Lower lobe of right lung (tissue), 2 donors: Measurements from ENCODE around the gene ZKSCAN1. TPM values are rescaled to one million over a fixed set of nuclear protein-coding genes. Genes with fewer than 3 reads are reported as not detected.
"Not testable (repeated sequence)": the region's sequence is repeated elsewhere in the genome, so short reads cannot be mapped to it uniquely, and the experiment has no call there.

Experiments used
- ATAC-seq, 2 donors: fragments of 200-7000 bp; cut with Tn5 transposase; one replicate each; pipeline ENCODE4 v1.9.1; 2020 to 2022; ENCODE audit warnings: mild to moderate bottlenecking in 2 of 2, moderate library complexity in 2 of 2
- DNase-seq: peaks from one replicate; pipeline ENCODE4 v3.0.0-alpha.2; 2020
- H3K27ac ChIP-seq: fragments of 200-600 bp; one replicate; pipeline ENCODE4 v1.8.0; 2022
- H3K27me3 ChIP-seq: fragments of 200-600 bp; one replicate; pipeline ENCODE4 v1.8.0; 2022; ENCODE audit warnings: low read depth
- H3K36me3 ChIP-seq: fragments of 200-600 bp; one replicate; pipeline ENCODE4 v1.8.0; 2022; ENCODE audit warnings: mild to moderate bottlenecking
- H3K4me1 ChIP-seq: fragments of 200-600 bp; one replicate; pipeline ENCODE4 v1.8.0; 2022
- H3K4me3 ChIP-seq: fragments of 200-600 bp; one replicate; pipeline ENCODE4 v1.8.0; 2022; ENCODE audit warnings: mild to moderate bottlenecking
- H3K9me3 ChIP-seq: fragments of 200-600 bp; one replicate; pipeline ENCODE4 v1.8.0; 2022
- intact Hi-C: fragments of 100-400 bp; cut with DNase I; formaldehyde crosslinking; loops from one replicate; pipeline ENCODE4 v1.11.0; 2022
- total RNA-seq: library from RNA; stranded (reverse); fragmentation: NEBNext Ultra II Directional; extraction: Animal tissue kit (Norgen Biotek cat#: 25700); gene quantifications from one replicate; pipeline ENCODE4 v1.2.1, GENCODE V29; 2021
- TF ChIP-seq, protein P1 (sequence below): fragments of 200-600 bp; IDR thresholded peaks from one replicate; pipeline ENCODE4 v1.8.0; 2022; ENCODE audit warnings: antibody characterized with exemption, mild to moderate bottlenecking
- donor health status: DM: no; HTN: yes; CAD: no; lungs with severe emphysema.

ZKSCAN1 gene
- total RNA-seq, 1 donor from 2014 or later: 59.6 TPM

DNA sequence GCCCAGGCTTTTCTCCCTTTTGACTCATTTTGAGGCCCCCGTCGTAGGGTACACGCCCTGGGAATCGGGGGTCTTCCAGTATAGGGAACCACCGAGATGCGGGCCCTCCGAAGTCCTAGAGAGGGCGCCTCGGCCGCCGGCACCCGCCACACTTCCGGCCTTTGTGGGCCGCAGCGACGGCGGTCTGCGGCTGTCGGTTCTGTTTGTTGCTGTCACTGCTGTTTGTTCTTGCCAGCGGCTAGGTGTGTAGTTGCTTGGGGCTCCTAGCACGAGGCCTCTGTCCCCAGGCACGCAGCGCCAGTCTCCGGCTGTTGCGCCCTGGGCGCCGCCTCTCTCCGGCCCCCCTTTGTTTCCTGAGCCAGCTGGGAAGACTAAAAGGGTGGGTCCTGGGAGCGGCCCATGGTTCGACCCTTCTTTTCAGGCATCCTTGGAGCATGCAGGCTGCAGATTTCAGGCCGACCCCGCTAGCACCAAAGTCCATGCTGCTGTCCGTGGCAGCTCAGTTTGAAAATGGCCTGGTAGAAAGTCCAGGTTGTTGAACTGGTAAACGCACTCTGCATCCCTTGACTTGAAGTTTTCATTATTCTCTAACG, 17.8 kb upstream of the ZKSCAN1 start:
- DNase-seq (peak; percentile 68), ATAC-seq (peak; percentile 74 to 81)
- H3K4me1 ChIP-seq: peaks cover 24% of the 10 kb centered on the region
- no peaks in the 10 kb centered on the region for H3K9me3 ChIP-seq
- no peaks in the 10 kb centered on the region for H3K36me3 ChIP-seq
- H3K27ac ChIP-seq: peak overlapping the region; percentile 73
- intact Hi-C loops: no loop called here
- H3K27me3 ChIP-seq: no peaks in the 10 kb centered on the region
- peak overlapping the region; percentile 51 for H3K4me3 ChIP-seq
- TF ChIP-seq, protein P1, sequence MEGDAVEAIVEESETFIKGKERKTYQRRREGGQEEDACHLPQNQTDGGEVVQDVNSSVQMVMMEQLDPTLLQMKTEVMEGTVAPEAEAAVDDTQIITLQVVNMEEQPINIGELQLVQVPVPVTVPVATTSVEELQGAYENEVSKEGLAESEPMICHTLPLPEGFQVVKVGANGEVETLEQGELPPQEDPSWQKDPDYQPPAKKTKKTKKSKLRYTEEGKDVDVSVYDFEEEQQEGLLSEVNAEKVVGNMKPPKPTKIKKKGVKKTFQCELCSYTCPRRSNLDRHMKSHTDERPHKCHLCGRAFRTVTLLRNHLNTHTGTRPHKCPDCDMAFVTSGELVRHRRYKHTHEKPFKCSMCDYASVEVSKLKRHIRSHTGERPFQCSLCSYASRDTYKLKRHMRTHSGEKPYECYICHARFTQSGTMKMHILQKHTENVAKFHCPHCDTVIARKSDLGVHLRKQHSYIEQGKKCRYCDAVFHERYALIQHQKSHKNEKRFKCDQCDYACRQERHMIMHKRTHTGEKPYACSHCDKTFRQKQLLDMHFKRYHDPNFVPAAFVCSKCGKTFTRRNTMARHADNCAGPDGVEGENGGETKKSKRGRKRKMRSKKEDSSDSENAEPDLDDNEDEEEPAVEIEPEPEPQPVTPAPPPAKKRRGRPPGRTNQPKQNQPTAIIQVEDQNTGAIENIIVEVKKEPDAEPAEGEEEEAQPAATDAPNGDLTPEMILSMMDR: peak; percentile 51

GRCh38 chr7:100000239-100000638, 15.2 kb upstream of the ZKSCAN1 start:
- DNase-seq (no peak), ATAC-seq (no peak)
- Histone ChIP-seq H3K27me3 (no peaks in the 10 kb centered on the region), H3K27ac (no peak overlapping the region), H3K4me1 (peaks cover 33% of the 10 kb centered on the region), H3K36me3 (no peaks in the 10 kb centered on the region), H3K9me3 (no peaks in the 10 kb centered on the region), H3K4me3 (no peak overlapping the region)
- TF ChIP-seq, protein P1: no peak
- intact Hi-C loops: no loop called here

DNA sequence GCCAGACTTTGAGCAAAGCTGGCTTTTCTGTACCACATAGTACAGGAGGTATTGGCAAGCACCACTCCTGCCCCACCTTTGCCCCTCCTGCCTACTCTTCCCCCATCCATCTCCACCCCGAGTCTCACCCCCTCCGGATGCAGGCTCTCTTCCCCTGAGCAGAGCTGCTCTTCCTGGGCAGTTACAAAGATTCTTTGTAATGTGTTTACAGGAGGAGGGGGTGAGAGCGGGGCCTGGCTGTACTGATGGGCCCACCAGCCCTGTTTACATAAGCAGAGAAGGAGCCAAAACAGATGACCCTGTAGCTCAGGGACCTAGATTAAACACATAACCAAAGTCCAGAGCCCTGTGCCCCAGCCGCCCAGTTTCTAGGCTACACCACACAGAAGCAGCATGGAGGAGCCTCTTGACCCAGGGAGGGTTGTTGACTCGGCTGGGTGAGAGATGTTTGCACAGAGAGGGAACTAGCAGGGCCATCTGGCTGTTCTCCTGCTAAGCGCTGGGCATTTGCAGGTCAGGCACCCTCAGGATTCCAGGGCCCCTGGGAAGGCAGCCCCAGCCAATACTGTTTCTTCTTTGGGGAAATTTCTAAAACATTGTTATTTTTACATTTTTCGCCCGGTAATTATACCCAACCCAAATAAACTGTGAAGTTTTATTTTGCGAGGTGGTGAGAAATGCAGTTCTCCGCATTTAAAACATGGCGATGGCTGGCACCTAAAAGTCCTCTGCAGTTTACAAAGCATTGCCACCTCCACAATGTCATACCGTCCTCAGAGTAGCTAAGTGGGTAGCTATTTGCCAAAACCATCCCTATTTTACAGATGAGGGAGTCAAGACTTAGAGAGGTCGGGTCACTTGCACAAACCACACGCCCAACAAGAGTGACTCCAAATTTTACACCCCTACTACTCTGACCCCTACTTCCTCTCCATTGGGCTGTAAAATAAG, 11.4 kb upstream of the ZKSCAN1 start:
- TF ChIP-seq, protein P1: no peak
- H3K36me3 ChIP-seq: no peaks in the 10 kb centered on the region
- ATAC-seq (peak; percentile 95 to 99), DNase-seq (peak; percentile 82)
- no peak overlapping the region for H3K4me3 ChIP-seq
- no peaks in the 10 kb centered on the region for H3K27me3 ChIP-seq
- H3K9me3 ChIP-seq: no peaks in the 10 kb centered on the region
- intact Hi-C loops: no loop called here
- H3K4me1 ChIP-seq: peaks cover 18% of the 10 kb centered on the region
- peak overlapping the region; percentile 56 for H3K27ac ChIP-seq

GRCh38 chr7:100007887-100008286, 7.5 kb upstream of the ZKSCAN1 start:
- Histone ChIP-seq H3K27me3 (no peaks in the 10 kb centered on the region), H3K9me3 (no peaks in the 10 kb centered on the region), H3K27ac (no peak overlapping the region), H3K36me3 (no peaks in the 10 kb centered on the region), H3K4me1 (peaks cover 18% of the 10 kb centered on the region), H3K4me3 (no peak overlapping the region)
- TF ChIP-seq, protein P1: no peak
- intact Hi-C loops: no loop called here
- ATAC-seq (no peak), DNase-seq (no peak)

DNA sequence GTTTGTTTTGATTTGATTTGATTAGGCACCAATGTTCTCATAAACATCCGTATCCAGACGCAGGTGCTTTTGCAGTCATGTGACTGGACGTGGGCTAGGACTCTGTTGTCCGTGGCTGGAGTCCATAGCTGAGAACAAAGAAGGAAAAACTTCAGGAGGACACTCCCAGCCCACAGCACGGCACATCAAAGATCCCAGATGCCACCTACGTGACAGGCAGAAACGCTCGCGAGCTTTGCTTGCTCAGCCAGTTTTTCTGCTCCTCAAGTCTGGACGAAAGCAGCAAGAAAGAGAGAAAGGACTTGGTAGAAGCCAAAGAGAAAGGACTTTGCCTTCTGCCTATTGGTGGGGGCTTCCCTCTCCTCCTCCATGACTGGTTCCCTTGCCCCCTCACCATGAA, 6.9 kb upstream of the ZKSCAN1 start:
- Histone ChIP-seq H3K27me3 (no peaks in the 10 kb centered on the region), H3K4me3 (no peak overlapping the region), H3K36me3 (no peaks in the 10 kb centered on the region), H3K4me1 (peaks cover 19% of the 10 kb centered on the region), H3K9me3 (no peaks in the 10 kb centered on the region), H3K27ac (no peak overlapping the region)
- DNase-seq (peak; percentile 54), ATAC-seq (no peak)
- TF ChIP-seq, protein P1: no peak
- intact Hi-C loops: no loop called here

- H3K27me3 ChIP-seq, H3K4me3 ChIP-seq, H3K4me1 ChIP-seq, intact Hi-C loops, H3K27ac ChIP-seq, H3K9me3 ChIP-seq, H3K36me3 ChIP-seq, DNase-seq, ATAC-seq: not testable (repeated sequence)
These were observed 5.4 kb upstream of the ZKSCAN1 start for GRCh38 chr7:100009952-100010351.
